NCI-H748 (cell line): ENCODE measurements around the gene DDIAS.
"Not testable (repeated sequence)": the region's sequence is repeated elsewhere in the genome, so short reads cannot be mapped to it uniquely, and the experiment has no call there.

ENCODE experiments used
- DNase-seq: peaks from one replicate; lab custom pipeline; 2025; ENCODE audit not compliant: unreplicated experiment; lab: John Stamatoyannopoulos, UW

Gene DDIAS

GRCh38 chr11:82920227-82920626 lies 18.7 kb downstream of the DDIAS start:
- not testable (repeated sequence) for DNase-seq

- not testable (repeated sequence) for DNase-seq
Observed at GRCh38 chr11:82922396-82923173, 21.0 kb downstream of the DDIAS start.

- DNase-seq, result no peak
Observed at GRCh38 chr11:82924522-82925224, 23.1 kb downstream of the DDIAS start.

GRCh38 chr11:82927264-82927880 lies 25.8 kb downstream of the DDIAS start:
- peak; percentile 45 for DNase-seq

- DNase-seq, result no peak
Observed at GRCh38 chr11:82929121-82929520, 27.6 kb downstream of the DDIAS start.

GRCh38 chr11:82930229-82930628 lies 28.7 kb downstream of the DDIAS start:
- DNase-seq, result no peak

GRCh38 chr11:82930734-82931133 lies 29.2 kb downstream of the DDIAS start:
- DNase-seq, result no peak

GRCh38 chr11:82932564-82932963 lies 31.0 kb downstream of the DDIAS start:
- no peak for DNase-seq

- no peak for DNase-seq
Observed at GRCh38 chr11:82936261-82936660, 34.7 kb downstream of the DDIAS start.

- no peak for DNase-seq
Observed at GRCh38 chr11:82937554-82937953, 36.0 kb downstream of the DDIAS start.

- DNase-seq, result no peak
Observed at GRCh38 chr11:82939456-82939855, 37.9 kb downstream of the DDIAS start.

GRCh38 chr11:82942376-82942775 lies 40.8 kb downstream of the DDIAS start:
- no peak for DNase-seq

GRCh38 chr11:82943430-82943829 lies 41.9 kb downstream of the DDIAS start:
- not testable (repeated sequence) for DNase-seq

- DNase-seq, result no peak
Observed at GRCh38 chr11:82944198-82944597, 42.7 kb downstream of the DDIAS start.

GRCh38 chr11:82945041-82945440 lies 43.5 kb downstream of the DDIAS start:
- not testable (repeated sequence) for DNase-seq

- DNase-seq, result no peak
Observed at GRCh38 chr11:82945682-82946081, 44.1 kb downstream of the DDIAS start.

GRCh38 chr11:82949352-82949751 lies 47.8 kb downstream of the DDIAS start:
- DNase-seq, result no peak

GRCh38 chr11:82950502-82950901 lies 49.0 kb downstream of the DDIAS start:
- DNase-seq, result not testable (repeated sequence)

GRCh38 chr11:82955736-82956453 lies 54.4 kb downstream of the DDIAS start:
- DNase-seq, result peak; percentile 68

GRCh38 chr11:82959987-82960778 lies 58.6 kb downstream of the DDIAS start:
- no peak for DNase-seq

- DNase-seq, result peak; percentile 9
Observed at GRCh38 chr11:82960779-82961143, 59.2 kb downstream of the DDIAS start.
